Tibial artery (tissue), 4 donors: ENCODE measurements around the gene SPSB2.

Experiments used
- DNase-seq, 2 donors: peaks; one replicate each; pipeline ENCODE4 v3.0.0-alpha.2; 2019
- H3K27ac ChIP-seq, 2 donors: fragments of 200-600 bp; sonication (generic) in 1 of 2; 1 replicate in 1 of 2; 2 replicates in 1 of 2; pipeline ENCODE4 v1.5.1; 2018 to 2019; ENCODE audit warnings: mild to moderate bottlenecking in 1 of 2
- H3K27me3 ChIP-seq, 2 donors: fragments of 200-600 bp; sonication (generic) in 1 of 2; one replicate each; pipeline versions ENCODE4 v1.5.1 to v1.6.0; 2016 to 2019
- H3K36me3 ChIP-seq, 3 donors: fragments of 200-600 bp; sonication (generic) in 2 of 3; one replicate each; pipeline ENCODE4 v1.5.1; 2016 to 2019; ENCODE audit warnings: mild to moderate bottlenecking in 2 of 3
- H3K4me1 ChIP-seq, 4 donors: fragments of 200-600 bp; sonication (generic) in 2 of 4; 1 replicate in 3 of 4; 2 replicates in 1 of 4; pipeline ENCODE4 v1.5.1; 2016 to 2019
- H3K4me3 ChIP-seq, 2 donors: fragments of 200-600 bp; sonication (generic) in 1 of 2; 1 replicate in 1 of 2; 2 replicates in 1 of 2; pipeline ENCODE4 v1.5.1; 2018 to 2019; ENCODE audit warnings: mild to moderate bottlenecking in 2 of 2
- H3K9me3 ChIP-seq, 3 donors: fragments of 200-600 bp; sonication (generic) in 1 of 3; one replicate each; pipeline ENCODE4 v1.5.1; 2016 to 2019
- intact Hi-C: fragments of 100-400 bp; cut with DNase I; formaldehyde crosslinking; loops from one replicate; pipeline ENCODE4 v1.15.0; 2023; ENCODE audit warnings: low total_unique reads
- TF ChIP-seq, protein P1 (sequence below), 2 experiments: fragments of 200-600 bp in 1 of 2; fragments of 450-650 bp in 1 of 2; IDR thresholded peaks; one replicate each; pipeline ENCODE4 v1.5.1; 2017 to 2019; ENCODE audit warnings: antibody characterized with exemption in 2 of 2, mild to moderate bottlenecking in 1 of 2, moderate library complexity in 1 of 2

The SPSB2 gene

GRCh38 chr12:6826125-6826733, 46.9 kb downstream of the SPSB2 start:
- Histone ChIP-seq H3K4me1 (peaks cover 0 to 53% (median 42%) of the 10 kb centered on the region in 4 donors), H3K27me3 (peaks cover 0 to 38% of the 10 kb centered on the region in 2 donors), H3K4me3 (no peak overlapping the region), H3K9me3 (no peaks in the 10 kb centered on the region), H3K36me3 (peaks cover 0 to 13% (median 3%) of the 10 kb centered on the region in 3 donors), H3K27ac (no peak overlapping the region)
- no peak for DNase-seq
- intact Hi-C loops: loop anchor here (5.0 kb wide), 1 partner anchor 74 kb away; the partner anchor contains the start of gene MLF2
- TF ChIP-seq, protein P1, sequence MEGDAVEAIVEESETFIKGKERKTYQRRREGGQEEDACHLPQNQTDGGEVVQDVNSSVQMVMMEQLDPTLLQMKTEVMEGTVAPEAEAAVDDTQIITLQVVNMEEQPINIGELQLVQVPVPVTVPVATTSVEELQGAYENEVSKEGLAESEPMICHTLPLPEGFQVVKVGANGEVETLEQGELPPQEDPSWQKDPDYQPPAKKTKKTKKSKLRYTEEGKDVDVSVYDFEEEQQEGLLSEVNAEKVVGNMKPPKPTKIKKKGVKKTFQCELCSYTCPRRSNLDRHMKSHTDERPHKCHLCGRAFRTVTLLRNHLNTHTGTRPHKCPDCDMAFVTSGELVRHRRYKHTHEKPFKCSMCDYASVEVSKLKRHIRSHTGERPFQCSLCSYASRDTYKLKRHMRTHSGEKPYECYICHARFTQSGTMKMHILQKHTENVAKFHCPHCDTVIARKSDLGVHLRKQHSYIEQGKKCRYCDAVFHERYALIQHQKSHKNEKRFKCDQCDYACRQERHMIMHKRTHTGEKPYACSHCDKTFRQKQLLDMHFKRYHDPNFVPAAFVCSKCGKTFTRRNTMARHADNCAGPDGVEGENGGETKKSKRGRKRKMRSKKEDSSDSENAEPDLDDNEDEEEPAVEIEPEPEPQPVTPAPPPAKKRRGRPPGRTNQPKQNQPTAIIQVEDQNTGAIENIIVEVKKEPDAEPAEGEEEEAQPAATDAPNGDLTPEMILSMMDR (IDR thresholded peaks at IDR 0.05): no peak

GRCh38 chr12:6825398-6826124, 47.5 kb downstream of the SPSB2 start:
- TF ChIP-seq, protein P1 (IDR thresholded peaks at IDR 0.05): peak; percentile 86 to 90
- Histone ChIP-seq H3K36me3 (peaks cover 0 to 6% (median 0%) of the 10 kb centered on the region in 3 donors), H3K9me3 (no peaks in the 10 kb centered on the region), H3K4me3 (no peak overlapping the region), H3K4me1 (peaks cover 0 to 54% (median 44%) of the 10 kb centered on the region in 4 donors), H3K27ac (no peak overlapping the region), H3K27me3 (peaks cover 0 to 43% of the 10 kb centered on the region in 2 donors)
- peak; percentile 77 to 89 for DNase-seq
- intact Hi-C loops: loop anchor here (5.0 kb wide), 1 partner anchor 73 kb away; the partner anchor contains the start of gene MLF2

GRCh38 chr12:6824901-6825381, 48.2 kb downstream of the SPSB2 start:
- DNase-seq: no peak
- H3K4me3 ChIP-seq: no peak overlapping the region
- no peaks in the 10 kb centered on the region for H3K9me3 ChIP-seq
- H3K4me1 ChIP-seq: peaks cover 0 to 52% (median 43%) of the 10 kb centered on the region in 4 donors
- TF ChIP-seq, protein P1 (IDR thresholded peaks at IDR 0.05): no peak
- H3K36me3 ChIP-seq: no peaks in the 10 kb centered on the region
- H3K27ac ChIP-seq: no peak overlapping the region
- intact Hi-C loops: loop anchor here (5.0 kb wide), 1 partner anchor 73 kb away; the partner anchor contains the start of gene MLF2
- H3K27me3 ChIP-seq: peaks cover 0 to 49% of the 10 kb centered on the region in 2 donors

GRCh38 chr12:6824085-6824775, 48.9 kb downstream of the SPSB2 start:
- no peak for DNase-seq
- H3K36me3 ChIP-seq: no peaks in the 10 kb centered on the region
- intact Hi-C loops: no loop called here
- peaks cover 0 to 56% of the 10 kb centered on the region in 2 donors for H3K27me3 ChIP-seq
- H3K4me1 ChIP-seq: peaks cover 0 to 45% (median 37%) of the 10 kb centered on the region in 4 donors
- no peak overlapping the region for H3K27ac ChIP-seq
- no peak overlapping the region for H3K4me3 ChIP-seq
- TF ChIP-seq, protein P1 (IDR thresholded peaks at IDR 0.05): no peak
- no peaks in the 10 kb centered on the region for H3K9me3 ChIP-seq
